NCI-H1105 (cell line): ENCODE measurements around the gene STYXL2.

Experiments used
- DNase-seq: peaks from one replicate; lab custom pipeline; 2025; lab: John Stamatoyannopoulos, UW

STYXL2 gene

DNA sequence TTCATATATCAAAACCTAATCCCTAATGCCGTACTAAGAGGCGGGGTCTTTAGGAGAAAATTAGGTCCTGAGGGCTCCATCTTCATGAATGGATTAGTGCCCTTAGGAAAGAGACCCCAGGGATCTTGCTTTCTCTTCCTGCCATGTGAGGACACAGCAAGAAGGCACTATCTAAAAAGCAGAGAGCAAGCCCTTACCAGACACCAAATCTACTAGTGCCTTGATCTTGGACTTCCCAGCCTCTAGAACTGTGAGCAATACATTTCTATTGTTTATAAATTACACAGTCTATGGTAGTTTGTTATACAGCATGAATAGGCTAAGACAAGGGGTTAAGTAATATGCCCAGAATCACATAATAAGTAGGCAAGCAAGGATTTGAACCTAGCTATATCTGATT is 42.9 kb downstream of the STYXL2 start:
- DNase-seq: no peak

DNA sequence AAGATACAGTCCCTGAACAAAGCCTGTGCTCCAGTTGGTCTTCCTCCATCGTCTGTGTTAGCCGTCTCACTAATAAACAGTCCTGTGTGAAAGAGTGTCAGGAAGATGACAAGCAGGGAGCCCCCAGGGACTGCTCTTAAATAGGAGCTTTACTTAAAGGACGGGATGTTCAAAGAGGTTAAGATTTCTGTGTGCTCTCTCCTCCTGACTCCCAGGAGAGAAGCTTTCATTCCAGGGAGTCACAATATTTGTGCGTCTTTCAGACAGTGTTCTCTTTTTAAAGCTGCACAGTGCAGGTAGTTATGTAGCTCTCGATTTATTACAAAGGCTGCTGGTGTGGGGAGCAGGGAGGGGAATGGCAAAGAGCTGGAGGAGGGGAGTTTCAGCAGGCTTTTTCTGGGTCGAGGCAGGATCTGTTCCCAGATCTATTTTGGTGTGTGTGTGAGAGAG is 43.5 kb downstream of the STYXL2 start:
- no peak for DNase-seq

DNA sequence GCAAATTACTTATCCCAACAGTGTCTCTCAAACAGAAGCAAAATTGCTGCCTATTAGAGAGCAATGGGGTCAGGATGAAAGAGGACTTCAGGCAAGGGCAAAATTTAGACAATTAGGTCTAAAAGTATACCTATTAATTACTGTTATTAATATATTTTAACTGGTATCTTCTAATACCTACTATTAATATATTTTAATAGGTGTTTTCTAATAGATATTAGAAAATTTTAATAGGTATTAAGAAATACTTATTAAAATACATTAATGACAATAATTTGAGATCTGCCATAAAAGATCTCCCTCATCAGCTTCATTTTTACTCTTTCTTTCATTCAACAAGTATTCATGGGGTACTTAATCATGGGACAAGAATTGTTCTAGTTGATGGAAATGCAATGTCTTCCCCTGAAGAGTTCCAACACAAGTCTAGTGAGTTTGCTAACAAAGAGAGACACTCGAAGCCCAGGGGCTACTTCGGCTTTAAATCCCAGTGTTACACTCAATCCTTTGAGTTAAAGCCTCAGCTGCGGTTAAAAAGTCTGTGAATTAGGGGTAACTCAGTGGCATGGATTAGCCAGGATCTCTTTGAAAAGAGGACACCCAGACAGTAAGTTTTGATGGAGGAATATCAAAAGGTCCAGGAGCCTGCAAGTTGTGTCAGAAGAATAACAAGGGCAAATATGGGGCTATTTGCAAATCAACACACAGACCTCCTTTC is 44.1 kb downstream of the STYXL2 start:
- DNase-seq: no peak

- no peak for DNase-seq
Observed at GRCh38 chr1:167138703-167139102, 44.8 kb downstream of the STYXL2 start.

- DNase-seq: no peak
Observed at GRCh38 chr1:167141963-167142362, 48.1 kb downstream of the STYXL2 start.
